ENCODE measurements around the gene SCUBE2.

Gene SCUBE2

DNA sequence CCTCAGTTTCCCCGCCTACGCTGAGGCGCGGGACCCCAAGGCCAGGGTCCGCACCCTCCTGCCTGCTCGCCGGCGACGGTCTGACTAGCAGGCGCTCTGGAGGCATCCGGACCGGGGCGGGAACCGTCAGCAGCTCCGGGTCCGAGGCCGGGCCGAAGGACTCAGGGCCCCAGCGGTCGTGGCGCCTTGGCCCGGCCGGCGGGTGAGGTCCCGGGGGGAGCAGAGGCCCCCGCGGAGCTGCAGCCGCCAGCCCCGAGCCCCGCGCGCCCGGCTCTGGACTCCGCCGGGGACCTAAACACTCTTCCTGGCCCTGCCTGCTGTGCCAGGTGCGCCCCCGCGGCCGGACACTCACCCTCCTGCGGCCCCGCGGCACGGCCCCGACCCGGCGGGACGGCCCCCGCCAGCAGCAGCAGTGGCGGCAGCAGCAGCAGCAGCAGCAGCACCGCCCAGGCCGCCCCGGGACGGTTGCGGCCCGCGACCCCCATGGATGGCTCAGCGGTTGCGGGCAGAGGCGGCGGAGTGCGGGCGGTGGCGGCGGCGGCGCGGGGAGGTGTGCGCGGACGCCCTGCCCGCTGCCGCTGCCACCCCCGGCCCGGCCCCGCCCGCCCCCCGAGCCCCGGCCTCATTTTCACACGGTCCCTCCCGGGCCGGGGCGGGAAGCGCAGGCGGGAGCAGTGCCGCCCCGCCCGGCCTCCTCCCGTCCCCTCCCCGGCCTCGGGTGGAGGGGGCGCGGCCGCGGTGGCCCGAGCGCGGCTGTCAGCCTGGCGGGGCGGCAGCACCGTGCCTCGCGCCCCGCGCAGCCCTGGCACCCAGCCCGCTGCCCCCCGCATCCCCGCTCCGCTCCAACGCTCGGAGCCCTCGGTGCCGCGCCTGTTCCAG is at the start of gene SCUBE2:
TSS of gene SCUBE2 (minus strand) at position 556 of the 879 bp plus-strand sequence. CDS start at position 485, 71 bp downstream.
- no peak for DNase-seq

DNA sequence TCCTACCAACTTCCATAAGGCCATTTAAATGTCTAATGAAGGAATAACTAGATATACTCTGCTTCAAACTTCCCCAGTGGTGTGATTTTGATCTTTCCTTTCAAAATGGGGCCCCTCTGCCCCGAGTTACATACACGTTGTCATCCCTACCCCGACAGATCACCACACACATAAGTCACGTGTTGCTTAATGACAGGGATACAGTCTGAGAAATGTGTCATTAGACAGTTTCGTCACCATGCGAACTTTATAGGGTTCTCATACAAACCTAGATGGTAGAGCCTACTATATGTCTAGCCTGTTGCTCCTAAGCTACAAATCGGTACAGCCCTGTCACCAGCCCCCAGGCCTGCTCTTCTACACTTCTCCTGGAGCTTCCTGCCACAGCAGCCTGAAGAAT is 49.8 kb upstream of the SCUBE2 start:
- no peak for DNase-seq

- DNase-seq = no peak
Observed at GRCh38 chr11:9139628-9140357, 48.4 kb upstream of the SCUBE2 start.

- DNase-seq = no peak
Observed at GRCh38 chr11:9138612-9139579, 47.5 kb upstream of the SCUBE2 start.

- DNase-seq = no peak
Observed at GRCh38 chr11:9138133-9138453, 46.7 kb upstream of the SCUBE2 start.

- no peak for DNase-seq
Observed at GRCh38 chr11:9137293-9138132, 46.1 kb upstream of the SCUBE2 start.

DNA sequence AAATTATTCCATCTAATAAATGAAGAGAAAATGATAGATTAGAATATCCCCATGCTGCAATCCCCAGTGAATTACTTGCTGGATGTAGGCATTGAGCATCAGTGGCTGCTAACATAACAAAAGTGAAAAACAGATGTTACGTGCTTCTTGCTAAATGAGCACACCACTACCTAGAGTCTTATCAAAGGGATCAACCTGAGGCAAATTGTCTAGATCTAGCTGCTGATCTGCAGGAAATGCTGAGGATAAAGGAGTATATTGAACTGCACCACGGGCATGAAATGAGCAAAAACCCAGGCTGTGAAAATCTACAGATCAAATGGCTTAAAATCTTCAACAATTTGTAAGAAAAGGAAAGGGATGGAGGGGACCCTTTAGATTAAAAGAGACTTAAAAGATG is 45.3 kb upstream of the SCUBE2 start:
- no peak for DNase-seq

GRCh38 chr11:9133956-9134355 is 42.6 kb upstream of the SCUBE2 start:
- DNase-seq = no peak

DNA sequence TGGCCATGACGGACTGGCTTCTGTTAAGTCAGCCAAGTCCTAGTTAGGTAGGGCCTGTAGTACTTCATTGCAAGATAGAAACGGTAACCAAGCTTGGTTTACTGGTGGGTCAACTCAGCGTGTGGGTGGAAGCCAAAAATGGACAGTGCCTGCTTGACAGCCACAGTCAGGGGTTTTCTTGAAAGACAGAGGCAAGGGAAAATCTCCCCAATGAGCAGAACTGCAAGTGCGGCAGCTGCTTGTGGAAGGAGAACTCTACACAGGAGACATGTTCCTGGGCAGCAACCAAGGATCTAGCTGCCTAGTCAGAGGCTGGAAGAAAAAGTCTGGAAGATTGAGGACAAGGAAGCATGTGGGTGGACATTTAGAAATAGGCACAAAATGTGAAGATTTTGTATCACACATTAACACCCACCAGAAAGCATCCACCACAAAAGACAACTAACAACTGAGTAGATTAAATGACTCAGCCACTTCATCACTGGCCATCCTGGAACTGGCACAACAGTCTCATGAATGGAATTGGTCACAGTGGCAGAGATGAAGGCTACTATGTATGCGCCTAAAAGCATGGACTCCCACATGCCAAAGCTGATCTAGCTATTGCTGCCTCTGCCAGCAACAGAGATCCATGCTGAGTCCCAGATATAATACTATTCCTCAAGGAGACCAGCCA is 40.9 kb upstream of the SCUBE2 start:
- DNase-seq = no peak

DNA sequence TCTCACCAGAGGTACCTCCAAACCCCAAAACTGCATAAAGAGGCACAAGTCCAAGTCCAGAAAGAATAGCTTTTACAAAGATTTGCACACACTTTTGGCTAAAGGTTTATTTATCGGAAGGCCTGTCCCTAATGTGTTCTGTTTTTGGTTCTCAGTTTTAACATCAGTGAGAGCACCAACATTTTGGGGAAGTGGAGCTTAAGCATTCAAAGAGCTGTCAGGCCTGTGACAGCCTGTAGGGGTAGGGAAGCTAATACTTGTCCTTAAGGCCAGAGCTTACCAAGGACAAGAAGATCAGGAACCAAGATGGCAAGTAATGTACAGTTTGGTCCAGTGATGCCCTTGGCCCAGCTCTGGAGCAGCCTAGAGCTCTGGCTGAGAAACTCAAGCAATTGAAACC is 38.9 kb upstream of the SCUBE2 start:
- no peak for DNase-seq

- DNase-seq = no peak
Observed at GRCh38 chr11:9126636-9127035, 35.2 kb upstream of the SCUBE2 start.

DNA sequence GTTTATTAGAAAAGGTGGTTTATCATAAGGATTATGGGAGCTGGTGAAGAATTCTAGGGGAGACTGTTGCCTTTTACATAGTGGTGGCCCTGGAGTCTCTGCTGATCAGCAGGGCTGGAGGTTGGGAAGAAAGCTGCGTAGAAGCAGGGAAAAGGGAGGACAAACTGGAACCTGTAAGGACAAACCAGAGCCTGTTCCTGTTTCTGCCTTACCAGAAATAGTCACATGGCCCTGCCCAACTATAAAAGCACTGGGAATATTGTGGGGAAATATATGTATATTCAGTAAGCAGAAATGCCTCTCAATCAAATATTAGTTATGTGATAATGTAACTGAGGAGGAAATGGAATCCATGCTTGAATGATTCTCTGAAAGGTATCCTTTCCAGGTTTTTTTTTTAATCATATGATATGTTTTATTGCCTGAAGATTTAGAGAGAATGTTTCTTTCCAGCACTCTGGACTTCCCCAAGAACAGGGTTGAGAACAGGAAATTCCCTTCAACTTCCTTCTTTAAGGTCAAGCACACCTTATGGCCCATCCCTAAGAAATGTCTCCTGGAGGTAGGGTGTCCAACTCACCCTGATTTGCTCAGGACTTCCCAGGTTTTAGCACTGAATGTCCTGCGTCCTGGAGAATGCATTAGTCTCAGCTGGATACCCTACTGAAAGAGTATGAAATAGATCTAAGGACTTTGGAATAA is 33.9 kb upstream of the SCUBE2 start:
- DNase-seq = no peak

DNA sequence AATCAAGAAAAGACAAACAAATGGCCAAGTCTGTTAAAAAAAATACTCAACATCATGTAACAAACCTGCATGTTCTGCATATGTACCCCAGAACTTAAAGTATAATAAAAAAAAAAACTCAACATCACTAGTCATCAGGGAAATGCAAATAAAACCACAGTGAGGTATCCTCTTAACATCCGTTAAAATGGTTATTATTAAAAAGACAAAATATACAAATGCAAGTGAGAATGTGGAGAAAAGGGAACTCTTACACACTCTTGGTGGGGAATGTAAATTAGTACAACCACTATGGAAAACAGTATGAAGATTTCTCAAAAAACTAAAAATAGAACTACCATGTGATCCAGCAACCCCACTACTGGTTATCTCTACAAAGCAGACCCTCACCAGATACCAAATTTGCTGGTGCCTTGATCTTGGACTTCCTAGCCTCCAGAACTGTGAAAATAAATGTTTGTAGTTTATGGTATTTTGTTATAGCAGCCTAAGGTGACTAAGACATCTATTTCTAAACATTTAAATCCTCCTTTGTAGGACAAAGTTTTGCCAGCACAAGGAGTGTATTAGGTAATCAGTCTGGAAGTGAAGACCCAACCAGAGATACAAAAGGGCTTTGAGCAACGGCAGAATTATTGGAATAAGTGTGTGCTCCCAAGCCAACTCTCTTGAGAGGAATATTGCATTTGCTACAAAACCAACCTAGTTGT is 32.4 kb upstream of the SCUBE2 start:
- DNase-seq = no peak

DNA sequence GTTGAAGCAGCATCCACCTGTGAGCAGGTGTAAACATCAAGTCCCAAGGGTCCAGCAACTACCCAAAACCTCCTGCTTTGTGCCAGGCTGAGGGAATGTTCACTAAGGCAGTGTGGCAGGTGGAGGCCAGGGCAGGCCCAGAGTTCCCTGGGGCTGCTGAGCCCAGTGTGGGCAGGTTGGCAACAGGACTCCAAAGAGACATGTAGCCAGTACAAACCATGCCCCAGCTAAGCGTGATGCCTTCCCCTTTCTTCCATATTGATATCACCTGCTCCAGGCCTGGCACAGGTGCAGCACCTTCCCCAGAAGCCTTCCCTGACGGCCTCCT is 30.0 kb upstream of the SCUBE2 start:
- DNase-seq = no peak

GRCh38 chr11:9120664-9121468 is 29.5 kb upstream of the SCUBE2 start:
- no peak for DNase-seq

DNA sequence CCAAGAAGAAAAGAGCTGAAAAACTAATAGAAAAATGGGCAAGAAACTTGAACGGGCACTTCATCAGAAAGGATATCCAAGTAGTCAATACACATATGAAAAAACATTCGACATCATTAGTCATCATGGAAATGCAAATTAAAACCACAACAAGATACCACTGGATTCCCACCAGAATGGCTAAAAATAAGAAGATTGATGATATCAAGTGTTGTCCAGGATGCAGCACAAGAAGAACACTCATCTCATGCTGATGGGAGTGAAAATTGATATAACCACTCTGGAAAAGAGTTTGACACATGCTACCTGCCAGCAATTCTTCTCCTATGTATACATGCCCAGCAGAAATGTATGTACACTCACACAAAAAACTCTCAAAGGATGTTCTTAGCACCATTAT is 26.9 kb upstream of the SCUBE2 start:
- no peak for DNase-seq

DNA sequence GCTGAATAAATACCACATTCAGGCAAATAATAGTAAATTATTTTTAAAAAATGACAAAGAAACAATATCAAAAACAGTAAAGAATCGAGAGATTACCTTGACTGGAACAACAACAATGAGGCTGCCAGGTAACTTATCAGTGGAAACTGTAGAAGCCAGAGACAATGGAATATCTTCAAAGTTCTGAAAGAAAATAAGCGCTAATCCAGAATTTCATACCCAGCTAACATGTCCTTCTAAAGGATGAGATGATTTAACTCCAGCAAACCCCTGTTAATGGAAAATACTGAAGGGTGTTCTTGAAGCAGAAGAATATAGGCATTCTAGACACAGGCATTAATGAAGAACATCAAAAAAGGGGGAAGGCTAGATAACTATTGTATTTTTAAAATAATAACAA is 20.7 kb upstream of the SCUBE2 start:
- no peak for DNase-seq

DNA sequence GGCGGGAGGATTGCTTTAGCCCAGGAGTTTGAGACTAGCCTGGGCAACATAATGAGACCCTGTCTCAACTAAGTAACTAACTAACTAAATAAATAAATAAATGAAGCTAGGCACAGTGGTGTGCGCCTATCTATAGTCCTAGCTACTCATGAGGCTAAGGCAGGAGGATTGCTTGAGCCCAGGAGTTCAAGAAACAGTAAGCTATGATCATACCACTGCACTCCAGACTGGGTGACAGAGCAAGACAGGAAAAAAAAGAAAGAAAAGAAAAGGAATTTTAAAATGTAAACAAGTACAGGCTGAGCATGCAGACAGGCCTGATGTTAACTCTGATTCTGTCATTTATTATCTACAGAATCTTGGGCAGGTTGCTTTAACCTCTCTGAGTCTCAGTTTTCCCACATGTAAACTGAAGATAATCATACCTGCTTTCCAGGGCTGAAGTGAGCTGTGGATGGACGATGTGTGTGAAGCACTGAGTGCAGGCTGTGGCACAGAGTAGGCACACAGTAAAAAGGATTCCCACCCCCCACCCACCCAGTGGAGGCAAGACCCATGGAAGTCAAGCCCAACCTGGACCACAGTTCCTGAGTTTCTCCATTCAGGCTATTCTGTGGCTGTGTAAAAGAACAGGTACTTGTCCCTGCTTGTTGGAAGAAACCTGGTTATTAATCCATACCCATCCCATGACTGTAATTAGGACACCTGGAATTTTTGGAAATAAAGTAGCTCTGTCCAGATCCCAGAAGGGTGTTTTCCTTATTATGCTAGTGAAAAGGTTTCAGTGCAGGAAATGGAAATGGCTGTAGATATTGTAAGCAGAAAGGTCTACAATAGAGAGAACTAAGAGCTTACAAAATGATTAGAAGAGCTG is 18.7 kb upstream of the SCUBE2 start:
- no peak for DNase-seq

GRCh38 chr11:9104580-9104979 is 13.2 kb upstream of the SCUBE2 start:
- no peak for DNase-seq

Data from NCI-H1436 treated with DMSO at 0.1 percent for 48 hours (cell line).